GM19328 (cell line): Measurements from ENCODE around the gene WNT6.

ENCODE experiments used
- ATAC-seq: cut with Tn5 transposase; IDR thresholded peaks from one replicate; pipeline ENCODE4 v1.9.1; 2021; ENCODE audit warnings: mild to moderate bottlenecking, moderate library complexity; ENCODE audit not compliant: unreplicated experiment

Gene WNT6

DNA sequence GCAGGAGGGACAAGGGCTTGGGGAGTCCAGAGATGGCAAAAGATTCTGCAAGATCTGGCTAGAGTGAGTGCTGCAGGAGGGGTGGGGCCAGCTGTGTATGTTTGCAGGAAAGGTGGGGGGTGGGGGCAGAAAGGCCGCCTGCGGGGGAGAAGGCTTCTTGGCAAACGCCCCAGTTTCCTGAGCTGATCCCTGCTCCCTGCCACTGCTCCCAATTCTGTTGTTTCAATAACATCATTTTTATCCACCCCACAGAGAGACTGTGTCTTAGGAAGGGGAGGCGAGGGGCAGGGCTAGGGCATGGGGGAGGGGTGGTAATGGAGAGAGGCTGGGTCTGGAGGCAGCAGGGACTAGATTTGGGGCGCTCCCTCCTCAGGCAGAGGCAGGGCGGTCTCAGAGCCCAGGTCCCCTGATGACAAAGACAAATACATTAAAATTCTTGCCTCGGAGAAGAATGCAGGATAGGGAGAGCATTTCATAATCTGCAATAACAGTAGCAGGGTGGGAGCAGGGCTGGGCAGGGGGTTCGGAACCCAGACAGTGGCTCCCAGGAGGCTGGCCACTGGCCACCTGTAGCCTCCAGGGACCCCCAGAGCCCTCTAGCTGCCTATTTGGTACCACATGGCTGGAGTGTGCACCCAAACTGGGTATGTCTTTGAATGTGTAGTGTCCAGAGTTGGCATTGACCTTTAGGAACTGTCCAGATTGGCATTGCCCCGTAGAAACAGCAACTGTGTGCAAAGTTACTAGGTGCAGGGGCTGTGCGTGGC lies 2.1 kb upstream of the WNT6 start:
- no peak for ATAC-seq

- no peak for ATAC-seq
These were observed 1.5 kb upstream of the WNT6 start for GRCh38 chr2:218858138-218858445.

GRCh38 chr2:218858671-218859555 lies 692 bp upstream of the WNT6 start:
- ATAC-seq: no peak

DNA sequence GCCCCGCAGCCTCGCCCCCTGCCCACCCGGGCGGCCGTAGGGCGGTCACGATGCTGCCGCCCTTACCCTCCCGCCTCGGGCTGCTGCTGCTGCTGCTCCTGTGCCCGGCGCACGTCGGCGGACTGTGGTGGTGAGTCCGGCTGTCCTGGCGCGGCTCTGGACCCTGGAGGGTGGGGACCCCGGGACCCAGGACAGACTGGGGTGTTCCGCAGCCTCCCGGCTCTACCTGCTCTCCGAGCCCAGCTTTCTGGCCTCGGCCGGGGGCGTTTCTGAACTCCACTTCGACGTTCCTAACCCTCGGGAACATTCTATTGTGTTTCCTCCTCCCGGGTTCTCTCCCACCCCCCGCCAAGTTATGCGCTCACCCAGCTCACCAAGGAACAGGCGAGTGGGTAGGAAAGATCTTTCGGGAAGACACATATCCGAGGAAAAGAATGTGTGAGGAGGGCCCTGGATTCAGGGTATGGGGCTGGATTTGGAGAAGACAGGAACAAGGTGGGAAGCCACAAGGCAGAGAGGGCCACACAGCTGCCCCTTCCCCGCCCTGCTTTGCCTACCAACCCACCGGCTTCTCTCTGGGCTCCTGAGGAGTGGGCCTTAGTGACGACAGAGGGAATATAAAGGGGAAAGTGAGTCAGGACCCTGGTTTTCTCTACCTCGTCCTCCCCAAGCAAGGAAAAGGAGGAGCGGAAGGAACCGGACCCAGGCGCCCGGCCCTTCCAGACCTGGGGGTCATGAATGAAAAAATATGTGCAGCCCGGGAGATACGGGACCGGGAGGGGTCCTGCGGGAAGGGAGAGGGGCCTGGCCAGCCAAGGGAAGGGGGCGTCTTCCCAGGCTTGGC lies 605 bp downstream of the WNT6 start:
- ATAC-seq: no peak

GRCh38 chr2:218860950-218861381 lies 1.4 kb downstream of the WNT6 start:
- no peak for ATAC-seq

DNA sequence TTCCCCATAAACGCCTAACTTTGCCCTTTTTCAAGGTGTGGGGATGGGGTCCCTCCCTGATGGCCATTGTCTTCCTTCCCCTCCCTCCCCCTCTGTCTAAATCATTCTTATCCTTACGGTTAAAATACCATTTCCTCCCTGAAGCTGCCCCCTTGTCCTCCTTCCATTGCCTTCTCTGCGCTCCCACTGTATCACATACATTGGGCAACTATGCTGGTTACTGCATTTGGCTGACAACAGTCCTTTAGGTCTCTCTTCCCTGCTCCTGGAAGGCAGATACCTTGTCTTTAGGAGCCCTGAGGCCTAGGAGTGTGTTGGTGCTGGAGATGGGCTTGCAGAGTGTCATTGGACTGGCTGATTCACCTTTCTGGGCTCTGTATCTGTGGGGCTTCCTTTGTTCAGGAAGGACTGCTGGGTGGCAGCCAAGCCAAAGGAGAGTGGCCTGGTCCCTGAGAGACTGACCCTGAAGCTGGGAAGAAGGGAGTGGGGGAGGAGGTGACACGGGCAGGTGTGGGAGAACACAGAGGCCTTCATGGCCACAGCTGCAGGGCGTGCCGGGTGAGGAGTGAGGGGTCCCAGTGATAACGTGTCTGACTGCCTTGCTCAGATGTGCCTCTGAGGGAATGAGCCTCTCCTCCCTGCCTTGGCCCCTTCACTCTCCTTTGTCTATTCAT lies 2.2 kb downstream of the WNT6 start:
- no peak for ATAC-seq

- ATAC-seq: no peak
These were observed 3.5 kb downstream of the WNT6 start for GRCh38 chr2:218863021-218863520.

GRCh38 chr2:218865396-218865795 lies 5.8 kb downstream of the WNT6 start:
- ATAC-seq: no peak

GRCh38 chr2:218865999-218866398 lies 6.4 kb downstream of the WNT6 start:
- no peak for ATAC-seq

- no peak for ATAC-seq
These were observed 8.3 kb downstream of the WNT6 start for GRCh38 chr2:218867900-218868299.

DNA sequence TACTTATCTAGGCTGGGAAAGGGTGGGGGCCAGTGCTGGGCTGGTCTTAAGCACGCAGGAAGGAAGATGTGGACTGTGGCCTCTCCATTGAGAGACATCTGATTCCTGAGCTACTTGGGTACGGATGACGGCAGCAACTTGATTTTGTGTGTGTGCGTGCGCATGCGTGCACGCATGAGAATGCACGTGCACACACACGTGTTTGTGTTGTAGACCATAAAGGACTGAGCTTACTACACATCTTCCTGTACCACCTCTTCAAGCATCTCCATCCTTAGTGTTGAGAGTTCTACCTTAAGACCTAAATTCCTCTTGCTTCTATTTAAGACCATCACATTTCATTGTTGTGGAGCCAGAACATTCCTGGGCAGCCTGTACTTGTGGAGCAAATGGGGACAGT lies 9.5 kb downstream of the WNT6 start:
- ATAC-seq: no peak

DNA sequence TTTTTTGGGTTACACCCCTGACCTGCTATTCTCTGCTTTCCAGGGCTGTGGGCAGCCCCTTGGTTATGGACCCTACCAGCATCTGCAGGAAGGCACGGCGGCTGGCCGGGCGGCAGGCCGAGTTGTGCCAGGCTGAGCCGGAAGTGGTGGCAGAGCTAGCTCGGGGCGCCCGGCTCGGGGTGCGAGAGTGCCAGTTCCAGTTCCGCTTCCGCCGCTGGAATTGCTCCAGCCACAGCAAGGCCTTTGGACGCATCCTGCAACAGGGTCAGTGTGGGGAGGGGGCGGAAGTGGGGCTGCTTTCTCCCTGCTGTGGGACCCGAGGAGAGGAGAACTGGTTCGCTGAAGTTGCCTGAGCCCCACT lies 11.4 kb downstream of the WNT6 start:
- ATAC-seq: no peak

DNA sequence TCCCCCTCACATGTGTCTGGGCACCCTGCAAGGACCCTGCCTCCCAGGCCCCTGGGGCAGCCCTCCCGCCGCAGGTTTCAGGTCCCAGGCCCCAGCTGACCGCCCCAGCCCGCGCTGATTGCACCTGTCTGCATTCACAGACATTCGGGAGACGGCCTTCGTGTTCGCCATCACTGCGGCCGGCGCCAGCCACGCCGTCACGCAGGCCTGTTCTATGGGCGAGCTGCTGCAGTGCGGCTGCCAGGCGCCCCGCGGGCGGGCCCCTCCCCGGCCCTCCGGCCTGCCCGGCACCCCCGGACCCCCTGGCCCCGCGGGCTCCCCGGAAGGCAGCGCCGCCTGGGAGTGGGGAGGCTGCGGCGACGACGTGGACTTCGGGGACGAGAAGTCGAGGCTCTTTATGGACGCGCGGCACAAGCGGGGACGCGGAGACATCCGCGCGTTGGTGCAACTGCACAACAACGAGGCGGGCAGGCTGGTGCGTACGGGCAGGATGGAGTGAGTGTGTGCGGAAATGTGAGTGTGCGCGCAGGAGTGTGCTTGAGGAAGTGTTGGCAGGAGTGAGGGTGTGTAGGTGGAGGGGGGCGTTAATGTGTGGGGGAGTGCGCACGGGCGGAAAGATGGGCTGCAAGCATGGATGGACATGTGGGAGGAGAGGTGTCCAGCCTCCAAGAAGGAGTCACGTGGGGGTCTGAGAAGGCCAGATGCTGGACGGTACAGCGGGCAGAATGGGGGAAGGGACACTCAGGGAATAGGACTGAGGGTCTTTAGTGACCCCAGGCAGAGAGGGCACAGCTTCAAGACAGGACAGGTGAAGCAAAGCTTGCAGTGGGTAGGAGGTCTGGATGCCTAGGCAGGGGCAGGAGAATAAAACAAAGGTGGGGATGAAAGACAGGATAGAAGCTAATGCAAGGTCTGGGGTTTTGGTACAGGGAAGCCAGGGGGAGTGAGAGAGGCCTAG lies 12.0 kb downstream of the WNT6 start:
- ATAC-seq: no peak

- ATAC-seq: no peak
These were observed 13.2 kb downstream of the WNT6 start for GRCh38 chr2:218872645-218873358.

- no peak for ATAC-seq
These were observed 14.0 kb downstream of the WNT6 start for GRCh38 chr2:218873359-218874194.

GRCh38 chr2:218875692-218876246 lies 16.2 kb downstream of the WNT6 start:
- ATAC-seq: no peak

GRCh38 chr2:218876562-218877219 lies 17.1 kb downstream of the WNT6 start:
- no peak for ATAC-seq
